AG08395 (cell line): Measurements from ENCODE around the gene CLPTM1L.
"Not testable (repeated sequence)": the region's sequence is repeated elsewhere in the genome, so short reads cannot be mapped to it uniquely, and the experiment has no call there.

Experiments
- DNase-seq: peaks from one replicate; pipeline ENCODE4 v3.0.0; 2012; ENCODE audit warnings: mixed read lengths, low spot score

The CLPTM1L gene

GRCh38 chr5:1326901-1327756, 17.8 kb downstream of the CLPTM1L start:
- not testable (repeated sequence) for DNase-seq

DNA sequence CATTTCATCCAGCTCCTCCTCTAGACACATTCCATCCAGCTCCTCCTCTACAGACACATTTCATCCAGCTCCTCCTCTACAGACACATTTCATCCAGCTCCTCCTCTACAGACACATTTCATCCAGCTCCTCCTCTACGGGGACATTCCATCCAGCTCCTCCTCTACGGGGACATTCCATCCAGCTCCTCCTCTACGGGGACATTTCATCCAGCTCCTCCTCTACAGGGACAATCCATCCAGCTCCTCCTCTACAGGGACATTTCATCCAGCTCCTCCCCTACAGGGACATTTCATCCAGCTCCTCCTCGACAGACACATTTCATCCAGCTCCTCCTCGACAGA, 18.4 kb downstream of the CLPTM1L start:
- not testable (repeated sequence) for DNase-seq

DNA sequence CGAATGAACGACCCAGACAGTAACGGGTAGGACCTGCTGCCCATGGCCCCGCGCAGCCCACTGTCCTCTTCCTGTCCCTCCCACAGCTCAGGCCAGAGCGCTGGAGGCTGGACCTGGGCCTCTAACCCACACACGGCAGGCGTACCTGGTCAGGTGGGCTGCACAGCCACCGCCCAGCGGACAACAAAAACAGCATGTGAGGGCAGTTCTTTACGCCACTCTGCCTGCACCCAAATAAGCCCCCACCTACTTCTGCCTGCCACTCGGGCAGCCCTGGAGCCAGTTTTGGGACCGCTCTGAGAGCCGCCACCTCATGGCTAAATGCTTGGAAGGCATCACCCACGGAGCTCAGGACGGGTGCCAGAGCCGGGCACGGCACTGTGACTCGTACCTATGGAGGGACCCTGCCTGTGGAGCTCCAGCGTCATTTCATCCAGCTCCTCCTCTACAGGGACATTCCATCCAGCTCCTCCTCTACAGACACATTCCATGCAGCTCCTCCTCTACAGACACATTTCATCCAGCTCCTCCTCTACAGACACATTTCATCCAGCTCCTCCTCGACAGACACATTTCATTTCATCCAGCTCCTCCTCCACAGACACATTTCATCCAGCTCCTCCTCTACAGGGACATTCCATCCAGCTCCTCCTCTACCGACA, 18.9 kb downstream of the CLPTM1L start:
- DNase-seq = no peak

GRCh38 chr5:1325191-1325741, 19.6 kb downstream of the CLPTM1L start:
- no peak for DNase-seq

- no peak for DNase-seq
These were observed 20.1 kb downstream of the CLPTM1L start for GRCh38 chr5:1324719-1325190.

GRCh38 chr5:1324301-1324700, 20.6 kb downstream of the CLPTM1L start:
- DNase-seq = no peak

- no peak for DNase-seq
These were observed 21.1 kb downstream of the CLPTM1L start for GRCh38 chr5:1323803-1324173.

- DNase-seq = no peak
These were observed 21.7 kb downstream of the CLPTM1L start for GRCh38 chr5:1322955-1323802.

DNA sequence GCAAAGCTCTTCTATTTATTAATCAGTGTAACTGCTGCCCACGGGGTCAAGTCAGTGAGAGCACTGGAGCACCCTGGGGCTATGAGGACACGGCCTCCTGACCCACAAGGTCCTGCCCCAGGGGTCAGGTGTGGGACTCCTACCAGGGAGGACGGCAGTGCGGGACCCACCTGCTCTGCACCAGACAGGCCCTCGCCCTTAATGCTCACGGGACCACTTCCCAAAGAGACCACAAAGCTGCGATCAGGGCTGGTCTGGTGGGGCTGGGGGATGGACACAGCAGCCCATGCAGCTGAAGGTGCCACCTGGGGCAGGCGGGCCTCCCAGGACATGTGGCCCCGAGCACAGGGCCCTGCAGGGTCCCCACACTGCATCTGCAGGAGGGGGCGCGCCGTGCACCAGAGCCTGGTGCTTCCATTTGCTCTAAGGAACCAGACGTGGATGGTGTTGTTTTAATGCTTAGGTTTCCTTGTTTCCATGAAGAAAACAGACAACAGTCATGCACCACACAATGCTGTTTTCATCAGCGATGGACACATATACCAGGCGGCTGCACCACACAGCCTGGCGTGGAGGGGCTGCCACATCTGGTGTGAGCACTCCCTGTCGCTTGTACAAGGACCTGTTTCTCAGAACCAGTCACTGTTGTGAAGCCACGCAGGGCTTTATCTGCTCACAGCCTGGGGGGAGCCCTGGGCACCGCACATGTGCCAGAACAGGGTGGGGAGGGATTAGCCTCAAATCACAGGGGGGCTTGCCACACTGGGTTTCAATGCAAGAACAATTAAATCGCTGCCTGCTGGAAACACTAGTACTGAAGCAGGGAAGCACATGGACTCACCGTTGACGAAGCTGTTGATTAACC, 22.6 kb downstream of the CLPTM1L start:
- DNase-seq = no peak

- DNase-seq = no peak
These were observed 23.3 kb downstream of the CLPTM1L start for GRCh38 chr5:1321576-1321975.

GRCh38 chr5:1320436-1321344, 24.2 kb downstream of the CLPTM1L start:
- no peak for DNase-seq

- no peak for DNase-seq
These were observed 25.3 kb downstream of the CLPTM1L start for GRCh38 chr5:1319436-1320256.

GRCh38 chr5:1318659-1319251, 26.1 kb downstream of the CLPTM1L start:
- no peak for DNase-seq

DNA sequence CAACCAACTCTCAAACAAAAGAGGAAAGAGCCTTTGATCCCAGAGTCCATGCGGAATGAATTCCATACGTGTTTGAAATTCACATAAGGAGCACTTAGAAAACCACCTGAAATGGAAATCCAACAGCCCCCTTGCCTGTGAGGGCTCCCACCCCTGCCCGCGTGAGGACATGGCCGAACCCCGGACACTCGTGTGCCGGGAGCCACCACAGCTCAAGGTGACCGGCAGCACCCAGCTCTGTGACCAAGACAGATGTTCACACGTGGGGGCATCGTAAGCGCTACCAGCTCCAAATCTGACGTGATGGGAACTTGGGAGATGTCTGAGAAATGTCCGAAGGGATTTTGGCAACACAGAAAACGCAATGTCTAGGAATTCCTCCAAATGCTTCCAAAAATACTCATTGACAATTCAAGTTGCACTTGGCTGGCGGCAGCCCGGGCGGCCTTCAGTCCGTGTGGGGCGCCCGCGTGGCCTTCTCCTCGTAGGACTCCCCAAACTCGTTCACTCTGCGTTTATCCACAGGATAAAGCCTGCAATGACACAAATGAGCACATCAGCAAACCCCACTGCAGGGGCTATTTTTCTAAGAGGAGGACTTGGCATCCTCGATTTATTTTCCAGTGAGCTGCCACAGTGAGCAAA, 26.9 kb downstream of the CLPTM1L start:
- no peak for DNase-seq

- DNase-seq = no peak
These were observed 28.1 kb downstream of the CLPTM1L start for GRCh38 chr5:1316588-1317340.

GRCh38 chr5:1315709-1316587, 29.0 kb downstream of the CLPTM1L start:
- no peak for DNase-seq
